ENCODE results near the gene PPP1R36.
A peak's percentile ranks its signal among the peaks of the same experiment; 100 is the strongest.
"Not testable (repeated sequence)": the region's sequence is repeated elsewhere in the genome, so short reads cannot be mapped to it uniquely, and the experiment has no call there.

The PPP1R36 gene

GRCh38 chr14:64510825-64511671 is 38.7 kb upstream of the PPP1R36 start:
- no peaks in the 10 kb centered on the region for H3K36me3 Mint-ChIP-seq

GRCh38 chr14:64513271-64513670 is 36.5 kb upstream of the PPP1R36 start:
- no peak overlapping the region for H3K27ac Mint-ChIP-seq
- no peaks in the 10 kb centered on the region for H3K27me3 Mint-ChIP-seq
- no peak overlapping the region for H3K4me3 Mint-ChIP-seq
- no peaks in the 10 kb centered on the region for H3K9me3 Mint-ChIP-seq
- H3K36me3 Mint-ChIP-seq = no peaks in the 10 kb centered on the region
- peaks cover 88% of the 10 kb centered on the region for H3K4me1 Mint-ChIP-seq

More at GRCh38 chr14:64510825-64511671, 38.7 kb upstream of the PPP1R36 start:
- H3K4me1 Mint-ChIP-seq = peaks cover 89% of the 10 kb centered on the region
- peak overlapping the region; percentile 67 for H3K4me3 Mint-ChIP-seq
- H3K27me3 Mint-ChIP-seq = no peaks in the 10 kb centered on the region
- H3K27ac Mint-ChIP-seq = peak overlapping the region; percentile 83
- no peaks in the 10 kb centered on the region for H3K9me3 Mint-ChIP-seq

- no peaks in the 10 kb centered on the region for H3K36me3 Mint-ChIP-seq
- peaks cover 73% of the 10 kb centered on the region for H3K4me1 Mint-ChIP-seq
These were observed 34.7 kb upstream of the PPP1R36 start for GRCh38 chr14:64515053-64515452.

DNA sequence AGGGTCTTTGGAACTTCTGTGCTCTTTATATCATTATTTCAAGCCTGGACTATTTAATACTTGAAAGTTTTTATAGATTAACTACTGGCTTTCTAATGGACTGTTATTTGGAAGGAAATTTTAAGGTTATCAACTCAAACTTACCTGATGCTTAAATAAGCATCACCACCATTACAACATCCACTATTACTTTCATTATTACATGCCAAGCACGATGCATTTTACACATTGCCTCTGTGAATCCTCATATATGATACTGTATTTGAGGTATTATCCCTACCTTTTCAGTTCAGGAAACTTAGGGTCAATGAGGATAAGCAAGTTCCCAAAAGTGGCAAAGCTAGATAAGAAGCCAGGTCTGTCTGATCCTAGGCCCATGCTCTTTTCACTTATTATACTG is 32.8 kb upstream of the PPP1R36 start:
- peak overlapping the region; percentile 24 for H3K4me3 Mint-ChIP-seq
- H3K27me3 Mint-ChIP-seq = no peaks in the 10 kb centered on the region
- no peaks in the 10 kb centered on the region for H3K36me3 Mint-ChIP-seq
- H3K27ac Mint-ChIP-seq = peak overlapping the region; percentile 47
- H3K9me3 Mint-ChIP-seq = no peaks in the 10 kb centered on the region
- H3K4me1 Mint-ChIP-seq = peaks cover 67% of the 10 kb centered on the region

More at GRCh38 chr14:64515053-64515452, 34.7 kb upstream of the PPP1R36 start:
- no peak overlapping the region for H3K4me3 Mint-ChIP-seq
- H3K9me3 Mint-ChIP-seq = no peaks in the 10 kb centered on the region
- no peaks in the 10 kb centered on the region for H3K27me3 Mint-ChIP-seq
- H3K27ac Mint-ChIP-seq = no peak overlapping the region

DNA sequence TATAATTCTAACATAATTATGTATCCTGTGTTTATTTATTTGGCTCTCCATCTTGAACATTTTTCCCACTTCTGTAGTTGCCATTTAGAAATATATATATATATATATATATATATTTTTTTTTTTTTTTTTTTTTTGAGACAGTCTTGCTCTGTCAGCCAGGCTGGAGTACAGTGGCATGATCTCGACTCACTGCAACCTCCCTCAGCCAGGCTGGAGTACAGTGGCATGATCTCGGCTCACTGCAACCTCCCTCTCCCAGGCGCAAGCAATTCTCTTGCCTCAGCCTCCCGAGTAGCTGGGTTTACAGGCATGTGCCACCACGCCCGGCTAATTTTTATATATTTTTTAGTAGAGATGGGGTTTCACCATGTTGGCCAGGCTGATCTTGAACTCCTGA is 32.1 kb upstream of the PPP1R36 start:
- H3K36me3 Mint-ChIP-seq, H3K4me3 Mint-ChIP-seq: not testable (repeated sequence)
- H3K4me1 Mint-ChIP-seq = peaks cover 60% of the 10 kb centered on the region

DNA sequence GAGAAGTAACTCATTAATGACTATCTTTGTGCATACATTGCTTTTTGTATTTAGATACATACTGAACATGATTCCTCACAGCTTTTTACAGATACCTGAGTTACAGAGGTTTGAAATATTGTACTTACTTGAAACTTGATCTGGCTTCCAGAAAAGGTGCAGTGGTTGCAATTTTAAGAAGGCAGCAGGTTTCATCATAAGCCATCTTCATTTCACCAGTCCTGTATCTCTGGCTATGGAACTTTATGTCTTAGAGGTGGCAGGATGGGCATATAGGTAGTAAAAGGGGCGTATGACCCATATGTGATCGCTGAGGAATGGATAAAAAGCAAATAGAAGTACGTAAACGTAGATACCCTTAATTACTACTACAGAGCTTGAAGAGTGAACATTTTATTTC is 31.5 kb upstream of the PPP1R36 start:
- H3K27ac Mint-ChIP-seq = no peak overlapping the region
- H3K36me3 Mint-ChIP-seq = no peaks in the 10 kb centered on the region
- H3K4me3 Mint-ChIP-seq = no peak overlapping the region
- H3K9me3 Mint-ChIP-seq = no peaks in the 10 kb centered on the region
- H3K27me3 Mint-ChIP-seq = no peaks in the 10 kb centered on the region
- H3K4me1 Mint-ChIP-seq = peaks cover 55% of the 10 kb centered on the region

More for the DNA sequence above, 32.1 kb upstream of the PPP1R36 start:
- H3K9me3 Mint-ChIP-seq, H3K27me3 Mint-ChIP-seq, H3K27ac Mint-ChIP-seq: not testable (repeated sequence)

DNA sequence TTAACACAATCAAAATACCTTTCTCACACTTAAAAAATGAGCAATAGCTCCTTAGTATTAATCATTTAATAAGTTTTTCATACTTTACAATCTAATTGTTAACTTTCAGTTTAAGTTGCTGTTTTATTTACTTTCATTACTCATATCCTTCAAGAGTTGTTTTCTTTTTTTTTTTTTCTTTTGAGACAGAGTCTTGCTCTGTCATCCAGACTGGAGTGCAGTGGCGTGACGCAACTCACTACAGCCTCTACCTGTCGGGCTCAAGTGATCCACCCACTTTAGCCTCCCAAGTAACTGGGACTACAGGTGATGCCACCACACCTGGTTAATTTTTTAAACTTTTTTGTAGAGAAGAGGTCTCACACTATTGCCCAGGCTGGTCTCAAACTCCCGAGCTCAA is 29.1 kb upstream of the PPP1R36 start:
- Mint-ChIP-seq H3K4me3 (no peak overlapping the region), H3K9me3 (no peaks in the 10 kb centered on the region), H3K27me3 (no peaks in the 10 kb centered on the region), H3K36me3 (peaks cover 2% of the 10 kb centered on the region), H3K4me1 (peaks cover 44% of the 10 kb centered on the region), H3K27ac (no peak overlapping the region)

DNA sequence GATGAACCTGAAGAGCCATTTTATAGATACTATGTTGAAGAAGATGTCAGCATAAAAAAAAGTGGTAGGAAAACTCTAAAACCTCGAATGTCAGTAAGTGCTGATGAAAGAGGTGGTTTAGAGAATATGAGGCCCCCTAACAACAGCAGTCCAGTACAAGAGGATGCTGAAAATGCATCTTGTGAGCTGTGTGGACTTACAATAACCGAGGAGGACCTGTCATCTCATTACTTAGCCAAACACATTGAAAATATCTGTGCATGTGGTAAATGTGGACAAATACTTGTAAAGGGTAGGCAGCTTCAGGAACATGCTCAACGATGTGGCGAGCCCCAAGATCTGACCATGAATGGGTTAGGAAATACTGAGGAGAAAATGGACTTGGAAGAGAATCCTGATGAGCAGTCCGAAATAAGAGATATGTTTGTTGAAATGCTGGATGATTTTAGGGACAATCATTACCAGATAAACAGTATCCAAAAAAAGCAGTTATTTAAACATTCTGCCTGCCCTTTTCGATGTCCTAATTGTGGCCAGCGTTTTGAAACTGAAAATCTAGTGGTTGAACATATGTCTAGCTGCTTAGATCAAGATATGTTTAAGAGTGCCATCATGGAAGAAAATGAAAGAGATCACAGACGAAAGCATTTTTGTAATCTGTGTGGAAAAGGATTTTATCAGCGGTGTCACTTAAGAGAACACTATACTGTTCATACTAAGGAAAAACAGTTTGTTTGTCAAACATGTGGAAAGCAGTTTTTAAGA is 27.0 kb upstream of the PPP1R36 start:
- no peak overlapping the region for H3K27ac Mint-ChIP-seq
- no peaks in the 10 kb centered on the region for H3K9me3 Mint-ChIP-seq
- H3K4me3 Mint-ChIP-seq = no peak overlapping the region
- H3K27me3 Mint-ChIP-seq = no peaks in the 10 kb centered on the region
- H3K36me3 Mint-ChIP-seq = peaks cover 7% of the 10 kb centered on the region
- H3K4me1 Mint-ChIP-seq = peaks cover 26% of the 10 kb centered on the region

- peaks cover 9% of the 10 kb centered on the region for H3K36me3 Mint-ChIP-seq
- H3K4me3 Mint-ChIP-seq = no peak overlapping the region
- H3K4me1 Mint-ChIP-seq = peaks cover 25% of the 10 kb centered on the region
- no peak overlapping the region for H3K27ac Mint-ChIP-seq
- H3K27me3 Mint-ChIP-seq = no peaks in the 10 kb centered on the region
- H3K9me3 Mint-ChIP-seq = no peaks in the 10 kb centered on the region
These were observed 24.4 kb upstream of the PPP1R36 start for GRCh38 chr14:64525354-64525753.

- Mint-ChIP-seq H3K27me3 (no peaks in the 10 kb centered on the region), H3K36me3 (peaks cover 5% of the 10 kb centered on the region), H3K4me1 (peaks cover 9% of the 10 kb centered on the region), H3K27ac (no peak overlapping the region), H3K9me3 (no peaks in the 10 kb centered on the region), H3K4me3 (no peak overlapping the region)
These were observed 18.2 kb upstream of the PPP1R36 start for GRCh38 chr14:64531567-64531966.

DNA sequence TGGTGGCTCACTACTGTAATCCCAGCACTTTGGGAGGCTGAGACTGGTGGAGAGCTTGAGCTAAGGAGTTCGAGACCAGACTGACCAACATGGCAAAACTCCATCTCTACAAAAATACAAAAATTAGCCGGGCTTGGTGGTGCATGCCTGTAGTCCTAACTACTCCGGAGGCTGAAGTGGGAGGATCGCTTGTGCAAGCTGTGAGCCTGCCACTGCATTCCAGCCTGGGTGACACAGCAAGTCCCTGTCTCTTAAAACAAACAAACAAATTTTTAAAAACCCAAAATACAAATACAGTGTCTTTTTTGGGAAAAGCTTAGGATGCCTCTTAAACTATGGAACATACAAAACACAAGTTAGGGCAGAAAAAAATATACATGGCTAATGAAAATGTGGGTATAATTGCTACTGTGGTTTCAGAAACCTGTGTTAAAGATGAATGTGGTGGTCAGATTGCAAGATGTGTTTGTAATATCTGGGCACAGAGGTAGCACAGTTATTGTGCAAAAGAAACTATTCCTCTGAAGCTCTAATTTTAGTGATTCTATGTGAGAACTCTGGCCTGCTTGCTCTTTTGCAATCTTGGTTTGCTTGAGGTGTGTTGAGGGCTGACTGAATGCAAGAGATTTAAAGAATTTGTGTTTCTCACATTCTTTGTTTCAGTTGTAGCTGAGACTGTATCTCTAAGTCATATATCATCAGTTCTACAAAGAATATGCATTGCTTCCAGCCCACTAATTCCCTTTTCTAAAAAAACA is 13.1 kb upstream of the PPP1R36 start:
- Mint-ChIP-seq H3K27ac (no peak overlapping the region), H3K36me3 (no peaks in the 10 kb centered on the region), H3K4me1 (peaks cover 18% of the 10 kb centered on the region), H3K27me3 (peaks cover 1% of the 10 kb centered on the region), H3K4me3 (no peak overlapping the region), H3K9me3 (no peaks in the 10 kb centered on the region)

DNA sequence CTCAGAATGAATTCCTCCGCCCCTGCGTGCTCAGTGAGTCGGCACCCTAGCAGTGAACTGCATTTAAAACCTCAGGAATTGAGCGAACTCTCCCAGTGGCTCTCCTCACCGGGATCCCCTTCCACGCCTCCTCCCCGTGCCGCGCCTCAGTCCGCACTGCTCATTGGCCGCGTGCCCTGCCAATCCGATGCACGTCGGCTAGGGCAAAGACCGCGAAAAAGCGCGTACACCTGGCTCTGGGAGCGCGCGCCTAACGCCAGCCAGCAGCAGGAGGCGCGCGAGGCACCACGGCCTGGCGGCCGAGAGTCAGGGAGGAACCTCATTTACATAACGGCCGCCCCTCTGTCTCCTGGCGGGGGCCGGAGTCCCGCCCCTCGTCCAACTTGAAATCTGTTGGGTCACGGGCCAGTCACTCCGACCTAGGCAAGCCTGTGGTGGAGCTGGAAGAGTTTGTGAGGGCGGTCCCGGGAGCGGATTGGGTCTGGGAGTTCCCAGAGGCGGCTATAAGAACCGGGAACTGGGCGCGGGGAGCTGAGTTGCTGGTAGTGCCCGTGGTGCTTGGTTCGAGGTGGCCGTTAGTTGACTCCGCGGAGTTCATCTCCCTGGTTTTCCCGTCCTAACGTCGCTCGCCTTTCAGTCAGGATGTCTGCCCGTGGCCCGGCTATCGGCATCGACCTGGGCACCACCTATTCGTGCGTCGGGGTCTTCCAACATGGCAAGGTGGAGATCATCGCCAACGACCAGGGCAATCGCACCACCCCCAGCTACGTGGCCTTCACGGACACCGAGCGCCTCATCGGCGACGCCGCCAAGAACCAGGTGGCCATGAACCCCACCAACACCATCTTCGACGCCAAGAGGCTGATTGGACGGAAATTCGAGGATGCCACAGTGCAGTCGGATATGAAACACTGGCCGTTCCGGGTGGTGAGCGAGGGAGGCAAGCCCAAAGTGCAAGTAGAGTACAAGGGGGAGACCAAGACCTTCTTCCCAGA is 9.3 kb upstream of the PPP1R36 start, which contains the start of gene HSPA2:
HSPA2 (plus strand) TSS at position 534 of the 995 bp plus-strand sequence; CDS start at position 643, 109 bp downstream.
- Mint-ChIP-seq H3K36me3 (no peaks in the 10 kb centered on the region), H3K27me3 (peaks cover 1% of the 10 kb centered on the region)

DNA sequence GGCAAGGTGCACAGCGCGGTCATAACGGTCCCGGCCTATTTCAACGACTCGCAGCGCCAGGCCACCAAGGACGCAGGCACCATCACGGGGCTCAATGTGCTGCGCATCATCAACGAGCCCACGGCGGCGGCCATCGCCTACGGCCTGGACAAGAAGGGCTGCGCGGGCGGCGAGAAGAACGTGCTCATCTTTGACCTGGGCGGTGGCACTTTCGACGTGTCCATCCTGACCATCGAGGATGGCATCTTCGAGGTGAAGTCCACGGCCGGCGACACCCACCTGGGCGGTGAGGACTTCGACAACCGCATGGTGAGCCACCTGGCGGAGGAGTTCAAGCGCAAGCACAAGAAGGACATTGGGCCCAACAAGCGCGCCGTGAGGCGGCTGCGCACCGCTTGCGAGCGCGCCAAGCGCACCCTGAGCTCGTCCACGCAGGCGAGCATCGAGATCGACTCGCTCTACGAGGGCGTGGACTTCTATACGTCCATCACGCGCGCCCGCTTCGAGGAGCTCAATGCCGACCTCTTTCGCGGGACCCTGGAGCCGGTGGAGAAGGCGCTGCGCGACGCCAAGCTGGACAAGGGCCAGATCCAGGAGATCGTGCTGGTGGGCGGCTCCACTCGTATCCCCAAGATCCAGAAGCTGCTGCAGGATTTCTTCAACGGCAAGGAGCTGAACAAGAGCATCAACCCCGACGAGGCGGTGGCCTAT is 8.3 kb upstream of the PPP1R36 start:
- Mint-ChIP-seq H3K27me3 (peaks cover 1% of the 10 kb centered on the region), H3K27ac (peak overlapping the region; percentile 92), H3K4me1 (peaks cover 30% of the 10 kb centered on the region), H3K9me3 (no peaks in the 10 kb centered on the region), H3K36me3 (no peaks in the 10 kb centered on the region), H3K4me3 (peak overlapping the region; percentile 73)

More for the DNA sequence above, 9.3 kb upstream of the PPP1R36 start, which contains the start of gene HSPA2:
- H3K4me1 Mint-ChIP-seq = peaks cover 30% of the 10 kb centered on the region
- no peaks in the 10 kb centered on the region for H3K9me3 Mint-ChIP-seq
- H3K27ac Mint-ChIP-seq = peak within 1 kb of the TSS; percentile 92
- peak within 1 kb of the TSS; percentile 96 for H3K4me3 Mint-ChIP-seq
